ENCODE data around the gene CBL.
"Not testable (repeated sequence)": the region's sequence is repeated elsewhere in the genome, so short reads cannot be mapped to it uniquely, and the experiment has no call there.

Gene CBL

GRCh38 chr11:119205574-119206510 is at the start of gene CBL:
Gene CBL, plus strand, starts transcription at chr11:119206339. Its CDS starts 79 bp downstream, at chr11:119206418.
- DNase-seq (ENCODE audit: low read depth in 2 of 3, low spot score in 1 of 3): peak; percentile 94 to 99 (median 94)

- no peak for DNase-seq (ENCODE audit: low read depth in 2 of 3, low spot score in 1 of 3)
These were observed 49.6 kb upstream of the CBL start for GRCh38 chr11:119156496-119156895.

- DNase-seq (ENCODE audit: low read depth in 2 of 3, low spot score in 1 of 3): no peak
These were observed 49.1 kb upstream of the CBL start for GRCh38 chr11:119157063-119157462.

GRCh38 chr11:119158467-119158866 is 47.7 kb upstream of the CBL start:
- no peak for DNase-seq (ENCODE audit: low read depth in 2 of 3, low spot score in 1 of 3)

GRCh38 chr11:119160151-119160550 is 46.0 kb upstream of the CBL start:
- no peak for DNase-seq (ENCODE audit: low read depth in 2 of 3, low spot score in 1 of 3)

GRCh38 chr11:119161871-119162270 is 44.3 kb upstream of the CBL start:
- DNase-seq (ENCODE audit: low read depth in 2 of 3, low spot score in 1 of 3): no peak

GRCh38 chr11:119166368-119167076 is 39.6 kb upstream of the CBL start:
- DNase-seq (ENCODE audit: low read depth in 2 of 3, low spot score in 1 of 3): no peak

- not testable (repeated sequence) for DNase-seq (ENCODE audit: low read depth in 2 of 3, low spot score in 1 of 3)
These were observed 39.1 kb upstream of the CBL start for GRCh38 chr11:119167077-119167458.

GRCh38 chr11:119167933-119168332 is 38.2 kb upstream of the CBL start:
- no peak for DNase-seq (ENCODE audit: low read depth in 2 of 3, low spot score in 1 of 3)

GRCh38 chr11:119168471-119169281 is 37.5 kb upstream of the CBL start, which contains the start of gene NLRX1:
Gene NLRX1, plus strand, starts transcription at chr11:119168725. Its CDS starts 2,679 bp downstream, at chr11:119171404.
- DNase-seq (ENCODE audit: low read depth in 2 of 3, low spot score in 1 of 3): peak; percentile 76 to 89 (median 79)

- peak; percentile 26 to 39 (median 26) for DNase-seq (ENCODE audit: low read depth in 2 of 3, low spot score in 1 of 3)
These were observed 36.8 kb upstream of the CBL start for GRCh38 chr11:119169282-119169719.

- DNase-seq (ENCODE audit: low read depth in 2 of 3, low spot score in 1 of 3): no peak
These were observed 33.6 kb upstream of the CBL start for GRCh38 chr11:119172513-119172912.

GRCh38 chr11:119173453-119173852 is 32.7 kb upstream of the CBL start:
- no peak for DNase-seq (ENCODE audit: low read depth in 2 of 3, low spot score in 1 of 3)

- DNase-seq (ENCODE audit: low read depth in 2 of 3, low spot score in 1 of 3): no peak
These were observed 30.6 kb upstream of the CBL start for GRCh38 chr11:119175493-119176077.

- DNase-seq (ENCODE audit: low read depth in 2 of 3, low spot score in 1 of 3): no peak
These were observed 27.9 kb upstream of the CBL start for GRCh38 chr11:119178166-119178680.

- DNase-seq (ENCODE audit: low read depth in 2 of 3, low spot score in 1 of 3): no peak
These were observed 26.8 kb upstream of the CBL start for GRCh38 chr11:119179342-119179741.

- no peak for DNase-seq (ENCODE audit: low read depth in 2 of 3, low spot score in 1 of 3)
These were observed 26.2 kb upstream of the CBL start for GRCh38 chr11:119179983-119180382.

- no peak for DNase-seq (ENCODE audit: low read depth in 2 of 3, low spot score in 1 of 3)
These were observed 25.1 kb upstream of the CBL start for GRCh38 chr11:119180729-119181676.

- no peak for DNase-seq (ENCODE audit: low read depth in 2 of 3, low spot score in 1 of 3)
These were observed 24.3 kb upstream of the CBL start for GRCh38 chr11:119181677-119182412.

Data from stimulated activated CD4-positive, alpha-beta T cell treated with anti-CD3 and anti-CD28 coated beads, Interleukin-12 subunit alpha, Interleukin-12 subunit beta, amount 100 ng/mL, for 48 hours (primary cell).